Lower leg skin (tissue), 3 donors: ENCODE results near the gene GPX4.

Source experiments
- CTCF ChIP-seq, 3 donors: fragments of 450-650 bp; IDR thresholded peaks; one replicate each; pipeline ENCODE4 v1.5.1; 2016; ENCODE audit warnings: antibody characterized with exemption in 3 of 3, mild to moderate bottlenecking in 3 of 3, moderate library complexity in 2 of 3
- POLR2A ChIP-seq, 2 donors: fragments of 450-650 bp; IDR thresholded peaks; one replicate each; pipeline ENCODE4 v1.6.1; 2016 to 2017; ENCODE audit warnings: antibody characterized with exemption in 2 of 2, mild to moderate bottlenecking in 1 of 2, moderate library complexity in 1 of 2

GRCh38 chr19:1109697-1110671 lies 6.2 kb downstream of the GPX4 start:
- TF ChIP-seq CTCF (IDR thresholded peaks at IDR 0.05): no peak
- no peak for TF ChIP-seq POLR2A (IDR thresholded peaks at IDR 0.05)
